NCI-H748 (cell line): Measurements from ENCODE around the gene KRCC1.

Experiments used
- DNase-seq: peaks from one replicate; lab custom pipeline; 2025; ENCODE audit not compliant: unreplicated experiment; lab: John Stamatoyannopoulos, UW

Gene KRCC1

GRCh38 chr2:88055371-88056128, at the start of gene KRCC1:
Gene KRCC1 (minus strand): TSS chr2:88055783. CDS start chr2:88028563, 27,220 bp downstream.
- DNase-seq, result peak; percentile 93

- no peak for DNase-seq
Observed at GRCh38 chr2:88100489-88100858, 44.9 kb upstream of the KRCC1 start.

- DNase-seq, result peak; percentile 1
Observed at GRCh38 chr2:88099798-88100488, 44.4 kb upstream of the KRCC1 start.

- no peak for DNase-seq
Observed at GRCh38 chr2:88098558-88098900, 42.9 kb upstream of the KRCC1 start.

- DNase-seq, result no peak
Observed at GRCh38 chr2:88097891-88098557, 42.4 kb upstream of the KRCC1 start.

GRCh38 chr2:88097192-88097591, 41.6 kb upstream of the KRCC1 start:
- DNase-seq, result no peak

- DNase-seq, result no peak
Observed at GRCh38 chr2:88096708-88097107, 41.1 kb upstream of the KRCC1 start.

- DNase-seq, result peak; percentile 78
Observed at GRCh38 chr2:88095022-88095421, 39.4 kb upstream of the KRCC1 start.

- no peak for DNase-seq
Observed at GRCh38 chr2:88092773-88093172, 37.2 kb upstream of the KRCC1 start.

GRCh38 chr2:88091943-88092342, 36.4 kb upstream of the KRCC1 start:
- no peak for DNase-seq

GRCh38 chr2:88090446-88091283, 35.1 kb upstream of the KRCC1 start:
- DNase-seq, result no peak

- DNase-seq, result no peak
Observed at GRCh38 chr2:88088999-88089398, 33.4 kb upstream of the KRCC1 start.

GRCh38 chr2:88087763-88088162, 32.2 kb upstream of the KRCC1 start:
- DNase-seq, result no peak

- DNase-seq, result no peak
Observed at GRCh38 chr2:88087073-88087472, 31.5 kb upstream of the KRCC1 start.

GRCh38 chr2:88086401-88086800, 30.8 kb upstream of the KRCC1 start:
- no peak for DNase-seq

- no peak for DNase-seq
Observed at GRCh38 chr2:88085602-88086001, 30.0 kb upstream of the KRCC1 start.

GRCh38 chr2:88085099-88085498, 29.5 kb upstream of the KRCC1 start:
- DNase-seq, result no peak

- DNase-seq, result no peak
Observed at GRCh38 chr2:88082781-88083180, 27.2 kb upstream of the KRCC1 start.

- DNase-seq, result no peak
Observed at GRCh38 chr2:88081924-88082608, 26.5 kb upstream of the KRCC1 start.

GRCh38 chr2:88080545-88080944, 25.0 kb upstream of the KRCC1 start:
- DNase-seq, result no peak
